ENCODE results near the gene IQSEC1.
A peak's percentile ranks its signal among the peaks of the same experiment; 100 is the strongest.

Gene IQSEC1

GRCh38 chr3:12904951-12905315 lies 168.3 kb downstream of the IQSEC1 start:
- H3K27ac Mint-ChIP-seq = peak overlapping the region; percentile 56
- no peak overlapping the region for H3K4me3 Mint-ChIP-seq
- DNase-seq (ENCODE audit: low spot score in 2 of 2) (no peak), ATAC-seq (no peak)
- H3K4me1 Mint-ChIP-seq = no peaks in the 10 kb centered on the region
- peaks cover 91% of the 10 kb centered on the region for H3K36me3 Mint-ChIP-seq
- no peaks in the 10 kb centered on the region for H3K9me3 Mint-ChIP-seq

GRCh38 chr3:12903881-12904280 lies 169.3 kb downstream of the IQSEC1 start:
- DNase-seq (ENCODE audit: low spot score in 2 of 2) = no peak
- Mint-ChIP-seq H3K9me3 (no peaks in the 10 kb centered on the region), H3K4me3 (no peak overlapping the region), H3K27ac (no peak overlapping the region), H3K36me3 (peaks cover 91% of the 10 kb centered on the region), H3K4me1 (peaks cover 4% of the 10 kb centered on the region)
- ATAC-seq = no peak

GRCh38 chr3:12903000-12903800 lies 170.0 kb downstream of the IQSEC1 start:
- Mint-ChIP-seq H3K36me3 (peaks cover 85% of the 10 kb centered on the region), H3K9me3 (no peaks in the 10 kb centered on the region), H3K4me3 (no peak overlapping the region), H3K4me1 (peaks cover 4% of the 10 kb centered on the region), H3K27ac (peak overlapping the region; percentile 67)
- ATAC-seq = no peak
- no peak for DNase-seq (ENCODE audit: low spot score in 2 of 2)

GRCh38 chr3:12902181-12902999 lies 170.8 kb downstream of the IQSEC1 start:
- Mint-ChIP-seq H3K4me3 (no peak overlapping the region), H3K27ac (peak overlapping the region; percentile 67), H3K36me3 (peaks cover 82% of the 10 kb centered on the region), H3K4me1 (peaks cover 4% of the 10 kb centered on the region), H3K9me3 (no peaks in the 10 kb centered on the region)
- ATAC-seq (no peak), DNase-seq (ENCODE audit: low spot score in 2 of 2) (no peak)

- Mint-ChIP-seq H3K9me3 (no peaks in the 10 kb centered on the region), H3K4me3 (no peak overlapping the region), H3K4me1 (peaks cover 4% of the 10 kb centered on the region), H3K36me3 (peaks cover 81% of the 10 kb centered on the region), H3K27ac (no peak overlapping the region)
- ATAC-seq = no peak
- DNase-seq (ENCODE audit: low spot score in 2 of 2) = no peak
Observed at GRCh38 chr3:12901623-12902045, 171.6 kb downstream of the IQSEC1 start.

- no peaks in the 10 kb centered on the region for H3K9me3 Mint-ChIP-seq
- DNase-seq (ENCODE audit: low spot score in 2 of 2) (no peak), ATAC-seq (no peak)
- H3K4me1 Mint-ChIP-seq = peaks cover 4% of the 10 kb centered on the region
- peak overlapping the region; percentile 48 for H3K27ac Mint-ChIP-seq
- H3K36me3 Mint-ChIP-seq = peaks cover 74% of the 10 kb centered on the region
- H3K4me3 Mint-ChIP-seq = no peak overlapping the region
Observed at GRCh38 chr3:12900885-12901411, 172.3 kb downstream of the IQSEC1 start.

GRCh38 chr3:12898965-12899755 lies 174.1 kb downstream of the IQSEC1 start:
- ATAC-seq (no peak), DNase-seq (ENCODE audit: low spot score in 2 of 2) (no peak)
- Mint-ChIP-seq H3K4me3 (no peak overlapping the region), H3K36me3 (peaks cover 70% of the 10 kb centered on the region), H3K4me1 (peaks cover 14% of the 10 kb centered on the region), H3K27ac (peak overlapping the region; percentile 37), H3K9me3 (no peaks in the 10 kb centered on the region)

- no peak overlapping the region for H3K4me3 Mint-ChIP-seq
- DNase-seq (ENCODE audit: low spot score in 2 of 2) = no peak
- H3K4me1 Mint-ChIP-seq = peaks cover 14% of the 10 kb centered on the region
- no peaks in the 10 kb centered on the region for H3K9me3 Mint-ChIP-seq
- ATAC-seq = no peak
- H3K36me3 Mint-ChIP-seq = peaks cover 66% of the 10 kb centered on the region
- no peak overlapping the region for H3K27ac Mint-ChIP-seq
Observed at GRCh38 chr3:12898290-12898964, 174.8 kb downstream of the IQSEC1 start.

- Mint-ChIP-seq H3K27ac (peak overlapping the region; percentile 67), H3K9me3 (no peaks in the 10 kb centered on the region), H3K4me1 (peaks cover 14% of the 10 kb centered on the region), H3K36me3 (peaks cover 58% of the 10 kb centered on the region), H3K4me3 (no peak overlapping the region)
- ATAC-seq (peak; percentile 50), DNase-seq (ENCODE audit: low spot score in 2 of 2) (no peak)
Observed at GRCh38 chr3:12897381-12898289, 175.6 kb downstream of the IQSEC1 start.

- no peak for DNase-seq (ENCODE audit: low spot score in 2 of 2)
- H3K27ac Mint-ChIP-seq = peak overlapping the region; percentile 67
Observed at GRCh38 chr3:12896063-12896985, 176.9 kb downstream of the IQSEC1 start.

GRCh38 chr3:12895391-12896062 lies 177.7 kb downstream of the IQSEC1 start:
- Mint-ChIP-seq H3K27ac (peak overlapping the region; percentile 67), H3K4me1 (peaks cover 21% of the 10 kb centered on the region), H3K9me3 (no peaks in the 10 kb centered on the region), H3K4me3 (no peak overlapping the region), H3K36me3 (peaks cover 37% of the 10 kb centered on the region)
- DNase-seq (ENCODE audit: low spot score in 2 of 2) (no peak), ATAC-seq (no peak)

More at GRCh38 chr3:12896063-12896985, 176.9 kb downstream of the IQSEC1 start:
- H3K9me3 Mint-ChIP-seq = no peaks in the 10 kb centered on the region
- H3K36me3 Mint-ChIP-seq = peaks cover 45% of the 10 kb centered on the region
- H3K4me3 Mint-ChIP-seq = no peak overlapping the region
- H3K4me1 Mint-ChIP-seq = peaks cover 21% of the 10 kb centered on the region
- peak; percentile 36 for ATAC-seq

GRCh38 chr3:12894629-12895028 lies 178.6 kb downstream of the IQSEC1 start:
- DNase-seq (ENCODE audit: low spot score in 2 of 2) (no peak), ATAC-seq (no peak)
- Mint-ChIP-seq H3K4me1 (peaks cover 21% of the 10 kb centered on the region), H3K36me3 (peaks cover 30% of the 10 kb centered on the region), H3K9me3 (no peaks in the 10 kb centered on the region), H3K4me3 (no peak overlapping the region), H3K27ac (peak overlapping the region; percentile 67)
